Mesenchymal stem cell (in vitro differentiated cells and primary cell): ENCODE measurements around the gene CDC7. TPM values are rescaled to one million over a fixed set of nuclear protein-coding genes. Genes with fewer than 3 reads are reported as not detected.
A peak's percentile ranks its signal among the peaks of the same experiment; 100 is the strongest.

Experiments used
- DNase-seq: peaks from one replicate; pipeline ENCODE4 v3.0.0-alpha.2; 2013
- H2AFZ ChIP-seq: one replicate; pipeline ENCODE4 v1.6.1; 2013; ENCODE audit warnings: low read depth, mild to moderate bottlenecking, control low read depth, inconsistent platforms, low read length, moderate library complexity
- H2AK5ac ChIP-seq: 2 replicates; pipeline ENCODE4 v1.6.1; 2013; ENCODE audit warnings: low read length, moderate library complexity, mild to moderate bottlenecking, inconsistent platforms; ENCODE audit not compliant: severe bottlenecking
- H2BK120ac ChIP-seq: one replicate; pipeline ENCODE4 v1.6.1; 2013; ENCODE audit warnings: low read depth, mild to moderate bottlenecking, inconsistent platforms, low read length, moderate library complexity
- H2BK12ac ChIP-seq, 2 experiments: one replicate each; pipeline ENCODE4 v1.6.1; 2013; ENCODE audit warnings: inconsistent platforms in 2 of 2, low read length in 2 of 2, mild to moderate bottlenecking in 2 of 2, moderate library complexity in 2 of 2, control low read depth in 1 of 2
- H2BK15ac ChIP-seq: one replicate; pipeline ENCODE4 v1.6.1; 2013; ENCODE audit warnings: mild to moderate bottlenecking, low read depth, inconsistent platforms; ENCODE audit not compliant: poor library complexity, severe bottlenecking
- H2BK5ac ChIP-seq: 2 replicates; pipeline ENCODE4 v1.6.1; 2013; ENCODE audit warnings: low read depth, mild to moderate bottlenecking, low read length, control low read depth, inconsistent platforms; ENCODE audit not compliant: poor library complexity, severe bottlenecking
- H3K14ac ChIP-seq, 2 experiments: one replicate each; pipeline ENCODE4 v1.6.1; 2013; ENCODE audit warnings: inconsistent platforms in 2 of 2, low read length in 2 of 2, control low read depth in 1 of 2, mild to moderate bottlenecking in 1 of 2, moderate library complexity in 1 of 2
- H3K18ac ChIP-seq, 2 experiments: one replicate each; pipeline ENCODE4 v1.6.1; 2013; ENCODE audit warnings: inconsistent platforms in 2 of 2, low read length in 2 of 2, control low read depth in 1 of 2, low read depth in 1 of 2, mild to moderate bottlenecking in 1 of 2
- H3K23ac ChIP-seq, 2 experiments: one replicate each; pipeline ENCODE4 v1.6.1; 2013; ENCODE audit warnings: inconsistent platforms in 2 of 2, low read length in 2 of 2, mild to moderate bottlenecking in 2 of 2, moderate library complexity in 2 of 2, control low read depth in 1 of 2
- H3K27ac ChIP-seq: 2 replicates; pipeline ENCODE4 v1.5.1; 2013; ENCODE audit warnings: mild to moderate bottlenecking, moderate library complexity, low read length, control low read depth, inconsistent platforms; ENCODE audit not compliant: poor library complexity, severe bottlenecking
- H3K27me3 ChIP-seq, 2 experiments: 2 replicates each; pipeline versions ENCODE4 v1.6.1 to v1.7.0; 2013; ENCODE audit warnings: low read length in 2 of 2, mild to moderate bottlenecking in 2 of 2, moderate library complexity in 2 of 2, control low read depth in 1 of 2, inconsistent platforms in 1 of 2; ENCODE audit not compliant: control insufficient read depth in 1 of 2, insufficient read depth in 1 of 2
- H3K36me3 ChIP-seq, 2 experiments: 2 replicates each; pipeline versions ENCODE4 v1.6.1 to v1.7.0; 2013; ENCODE audit warnings: low read length in 2 of 2, control low read depth in 1 of 2, inconsistent platforms in 1 of 2, low read depth in 1 of 2, mild to moderate bottlenecking in 1 of 2; ENCODE audit not compliant: insufficient read depth in 2 of 2, control insufficient read depth in 1 of 2
- H3K4ac ChIP-seq, 2 experiments: one replicate each; pipeline ENCODE4 v1.6.1; 2013; ENCODE audit warnings: inconsistent platforms in 2 of 2, low read length in 2 of 2, mild to moderate bottlenecking in 2 of 2, moderate library complexity in 2 of 2, control low read depth in 1 of 2, low read depth in 1 of 2
- H3K4me1 ChIP-seq: 2 replicates; pipeline ENCODE4 v1.6.1; 2013; ENCODE audit warnings: low read depth, low read length, control low read depth; ENCODE audit not compliant: control insufficient read depth, insufficient read depth
- H3K4me2 ChIP-seq: 2 replicates; pipeline ENCODE4 v1.6.1; 2013; ENCODE audit warnings: low read length, mild to moderate bottlenecking, inconsistent platforms; ENCODE audit not compliant: poor library complexity, severe bottlenecking
- H3K4me3 ChIP-seq, 2 experiments: 2 replicates each; pipeline versions ENCODE4 v1.5.1 to v1.7.0; 2013; ENCODE audit warnings: low read length in 2 of 2, mild to moderate bottlenecking in 2 of 2, control low read depth in 1 of 2, low read depth in 1 of 2; ENCODE audit not compliant: insufficient read depth in 1 of 2
- H3K79me1 ChIP-seq: replicated peaks from 2 replicates; pipeline ENCODE4 v1.6.1; 2013; ENCODE audit warnings: mild to moderate bottlenecking, control low read depth, low read length, inconsistent platforms; ENCODE audit not compliant: poor library complexity, severe bottlenecking
- H3K9ac ChIP-seq: 2 replicates; pipeline ENCODE4 v1.7.0; 2013; ENCODE audit warnings: mild to moderate bottlenecking, low read length, moderate library complexity
- H3K9me3 ChIP-seq: 2 replicates; pipeline ENCODE4 v1.7.0; 2013; ENCODE audit warnings: mild to moderate bottlenecking, low read length; ENCODE audit not compliant: control insufficient read depth
- H4K8ac ChIP-seq: one replicate; pipeline ENCODE4 v1.6.1; 2013; ENCODE audit warnings: inconsistent platforms, mild to moderate bottlenecking, low read length, moderate library complexity
- H4K91ac ChIP-seq: one replicate; pipeline ENCODE4 v1.6.1; 2013; ENCODE audit warnings: mild to moderate bottlenecking, low read length, inconsistent platforms
- WGBS: methylation state at CpG from one replicate; pipeline ENCODE4 v1.1.7; 2013; ENCODE audit warnings: mixed read lengths; 5-methylcytosine and 5-hydroxymethylcytosine counted together
- polyA plus RNA-seq, 2 experiments: library from polyadenylated mRNA; stranded (reverse); fragments of 200-250 nt; gene quantifications; one replicate each; pipeline ENCODE4 v1.2.3, GENCODE V29; 2013

CDC7 gene
- polyA plus RNA-seq (2013, experiment 1 of 2), result 2.1 TPM
- 1.9 TPM for polyA plus RNA-seq (2013, experiment 2 of 2)

- Histone ChIP-seq H3K9me3 (no peaks in the 10 kb centered on the region), H2AK5ac (no peak within 1 kb of the TSS), H2AFZ (peak within 1 kb of the TSS; percentile 91), H3K9ac (peak within 1 kb of the TSS; percentile 93), H3K18ac (peak within 1 kb of the TSS; percentile 10 to 90), H3K14ac (peak within 1 kb of the TSS in 1 of 2 experiments; percentile 83), H3K4ac (peak within 1 kb of the TSS in 1 of 2 experiments; percentile 71), H3K79me1 (peaks cover 10% of the 10 kb centered on the region), H2BK120ac (no peak within 1 kb of the TSS), H3K27me3 (no peaks in the 10 kb centered on the region), H4K8ac (peak within 1 kb of the TSS; percentile 38), H3K4me2 (peak within 1 kb of the TSS; percentile 81), H2BK5ac (no peak within 1 kb of the TSS), H3K23ac (no peak within 1 kb of the TSS), H3K4me1 (no peaks in the 10 kb centered on the region), H2BK15ac (no peak within 1 kb of the TSS), H3K36me3 (peaks cover 0 to 9% of the 10 kb centered on the region in 2 experiments), H2BK12ac (peak within 1 kb of the TSS in 1 of 2 experiments; percentile 83), H4K91ac (peak within 1 kb of the TSS; percentile 7), H3K4me3 (peak within 1 kb of the TSS; percentile 67 to 89), H3K27ac (peak within 1 kb of the TSS; percentile 85)
- WGBS, result under 1% methylated on average over 64 of the region's 68 CpGs
- peak; percentile 92 for DNase-seq
Measured at GRCh38 chr1:91500756-91501522, at the start of gene CDC7. Gene CDC7, plus strand, starts transcription at chr1:91500851. Its CDS starts 866 bp downstream, at chr1:91501717.

DNA sequence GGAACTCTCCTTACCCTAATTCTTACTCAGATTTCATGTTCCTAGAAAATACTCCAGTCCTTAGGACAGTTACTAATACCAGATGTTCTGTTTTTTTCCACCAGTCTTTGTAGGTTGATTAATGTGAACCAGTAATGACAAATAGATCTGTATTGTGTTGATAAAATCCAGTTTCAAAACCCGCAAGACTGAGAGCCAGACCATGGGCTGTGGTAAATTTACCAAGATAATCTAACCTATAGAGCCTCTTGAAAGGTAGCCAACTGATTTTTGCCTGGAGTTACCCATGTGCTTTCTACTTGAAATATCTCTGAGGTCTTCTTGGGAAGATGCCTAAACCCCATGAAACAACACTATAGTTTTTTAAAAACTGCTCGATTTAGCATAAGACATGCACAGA, 46.5 kb upstream of the CDC7 start:
- no peak overlapping the region for H3K4me3 ChIP-seq
- H3K18ac ChIP-seq, result no peak overlapping the region
- no peaks in the 10 kb centered on the region for H3K36me3 ChIP-seq
- H2AFZ ChIP-seq, result no peak overlapping the region
- no peaks in the 10 kb centered on the region for H3K79me1 ChIP-seq
- no peak overlapping the region for H2BK15ac ChIP-seq
- no peak overlapping the region for H2AK5ac ChIP-seq
- H3K9ac ChIP-seq, result no peak overlapping the region
- peaks cover 0 to 14% of the 10 kb centered on the region in 2 experiments for H3K27me3 ChIP-seq
- H3K9me3 ChIP-seq, result no peaks in the 10 kb centered on the region
- no peak overlapping the region for H2BK12ac ChIP-seq
- no peak overlapping the region for H4K8ac ChIP-seq
- H2BK120ac ChIP-seq, result no peak overlapping the region
- no peak overlapping the region for H2BK5ac ChIP-seq
- DNase-seq, result no peak
- no peak overlapping the region for H3K23ac ChIP-seq
- H3K14ac ChIP-seq, result no peak overlapping the region
- no peak overlapping the region for H4K91ac ChIP-seq
- H3K4me2 ChIP-seq, result no peak overlapping the region
- no peak overlapping the region for H3K27ac ChIP-seq
- H3K4me1 ChIP-seq, result no peaks in the 10 kb centered on the region
- 83% methylated on average over 1 of the region's 2 CpGs for WGBS
- no peak overlapping the region for H3K4ac ChIP-seq

- no peak overlapping the region for H3K23ac ChIP-seq
- H3K9ac ChIP-seq, result no peak overlapping the region
- no peak overlapping the region for H3K4ac ChIP-seq
- 77% methylated on average over 3 of the region's 3 CpGs for WGBS
- H3K79me1 ChIP-seq, result no peaks in the 10 kb centered on the region
- H3K4me3 ChIP-seq, result no peak overlapping the region
- DNase-seq, result no peak
- no peak overlapping the region for H3K4me2 ChIP-seq
- no peak overlapping the region for H3K14ac ChIP-seq
- H3K27ac ChIP-seq, result no peak overlapping the region
- no peak overlapping the region for H2AFZ ChIP-seq
- H2BK12ac ChIP-seq, result no peak overlapping the region
- H2BK15ac ChIP-seq, result no peak overlapping the region
- no peak overlapping the region for H3K18ac ChIP-seq
- no peaks in the 10 kb centered on the region for H3K36me3 ChIP-seq
- no peak overlapping the region for H2AK5ac ChIP-seq
- H3K4me1 ChIP-seq, result no peaks in the 10 kb centered on the region
- H4K91ac ChIP-seq, result no peak overlapping the region
- H2BK120ac ChIP-seq, result no peak overlapping the region
- H2BK5ac ChIP-seq, result no peak overlapping the region
- H4K8ac ChIP-seq, result no peak overlapping the region
- peaks cover 0 to 14% of the 10 kb centered on the region in 2 experiments for H3K27me3 ChIP-seq
- no peaks in the 10 kb centered on the region for H3K9me3 ChIP-seq
Measured at GRCh38 chr1:91455334-91455733, 45.3 kb upstream of the CDC7 start.

DNA sequence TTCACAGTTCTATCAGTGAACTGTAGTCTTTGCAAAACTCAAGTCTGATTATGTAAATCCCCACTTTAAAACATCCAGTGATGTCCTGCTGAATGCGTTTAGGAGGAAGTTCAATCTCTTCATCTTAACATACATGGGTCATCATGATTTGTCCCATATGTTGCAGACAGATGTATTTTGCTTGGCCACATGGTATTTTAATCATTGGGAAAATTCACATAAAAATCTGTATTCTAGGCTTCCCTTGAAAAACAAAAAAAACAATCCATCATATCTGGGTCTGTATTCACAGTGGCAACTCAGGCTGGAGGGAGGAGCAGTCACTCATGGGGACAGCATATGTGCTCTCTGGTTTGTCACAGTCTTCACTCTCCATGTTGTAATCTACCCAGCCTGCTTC, 44.8 kb upstream of the CDC7 start:
- H3K36me3 ChIP-seq, result no peaks in the 10 kb centered on the region
- no peak overlapping the region for H3K4ac ChIP-seq
- H3K9ac ChIP-seq, result no peak overlapping the region
- H3K4me1 ChIP-seq, result no peaks in the 10 kb centered on the region
- peaks cover 0 to 14% of the 10 kb centered on the region in 2 experiments for H3K27me3 ChIP-seq
- no peak overlapping the region for H2AK5ac ChIP-seq
- no peak for DNase-seq
- H3K18ac ChIP-seq, result no peak overlapping the region
- no peaks in the 10 kb centered on the region for H3K79me1 ChIP-seq
- no CpG with 5 or more reads among the region's 1 CpG for WGBS
- no peak overlapping the region for H2BK15ac ChIP-seq
- no peak overlapping the region for H3K4me2 ChIP-seq
- no peak overlapping the region for H2BK120ac ChIP-seq
- no peak overlapping the region for H4K8ac ChIP-seq
- H3K4me3 ChIP-seq, result no peak overlapping the region
- H2BK12ac ChIP-seq, result no peak overlapping the region
- H3K9me3 ChIP-seq, result no peaks in the 10 kb centered on the region
- no peak overlapping the region for H2AFZ ChIP-seq
- H3K14ac ChIP-seq, result no peak overlapping the region
- no peak overlapping the region for H3K27ac ChIP-seq
- no peak overlapping the region for H3K23ac ChIP-seq
- no peak overlapping the region for H4K91ac ChIP-seq
- H2BK5ac ChIP-seq, result no peak overlapping the region
